HG03457 (cell line): Measurements from ENCODE around the gene ZNF337.
"Not testable (repeated sequence)": the region's sequence is repeated elsewhere in the genome, so short reads cannot be mapped to it uniquely, and the experiment has no call there.

Experiments used
- ATAC-seq: cut with Tn5 transposase; IDR thresholded peaks from one replicate; pipeline ENCODE4 v1.9.1; 2021; ENCODE audit warnings: moderate number of reproducible peaks; ENCODE audit not compliant: unreplicated experiment

ZNF337 gene

DNA sequence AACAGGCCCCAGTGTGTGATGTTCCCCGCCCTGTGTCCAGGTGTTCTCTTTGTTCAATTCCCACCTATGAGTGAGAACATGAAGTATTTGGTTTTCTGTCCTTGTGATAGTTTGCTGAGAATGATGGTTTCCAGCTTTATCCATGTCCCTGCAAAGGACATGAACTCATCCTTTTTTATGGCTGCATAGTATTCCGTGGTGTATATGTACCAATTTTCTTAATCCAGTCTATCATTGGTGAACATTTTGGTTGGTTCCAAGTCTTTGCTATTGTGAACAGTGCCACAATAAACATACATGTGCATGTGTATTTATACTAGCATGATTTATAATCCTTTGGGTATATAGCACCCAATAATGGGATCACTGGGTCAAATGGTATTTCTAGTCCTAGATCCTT is 66.0 kb downstream of the ZNF337 start:
- ATAC-seq = not testable (repeated sequence)

DNA sequence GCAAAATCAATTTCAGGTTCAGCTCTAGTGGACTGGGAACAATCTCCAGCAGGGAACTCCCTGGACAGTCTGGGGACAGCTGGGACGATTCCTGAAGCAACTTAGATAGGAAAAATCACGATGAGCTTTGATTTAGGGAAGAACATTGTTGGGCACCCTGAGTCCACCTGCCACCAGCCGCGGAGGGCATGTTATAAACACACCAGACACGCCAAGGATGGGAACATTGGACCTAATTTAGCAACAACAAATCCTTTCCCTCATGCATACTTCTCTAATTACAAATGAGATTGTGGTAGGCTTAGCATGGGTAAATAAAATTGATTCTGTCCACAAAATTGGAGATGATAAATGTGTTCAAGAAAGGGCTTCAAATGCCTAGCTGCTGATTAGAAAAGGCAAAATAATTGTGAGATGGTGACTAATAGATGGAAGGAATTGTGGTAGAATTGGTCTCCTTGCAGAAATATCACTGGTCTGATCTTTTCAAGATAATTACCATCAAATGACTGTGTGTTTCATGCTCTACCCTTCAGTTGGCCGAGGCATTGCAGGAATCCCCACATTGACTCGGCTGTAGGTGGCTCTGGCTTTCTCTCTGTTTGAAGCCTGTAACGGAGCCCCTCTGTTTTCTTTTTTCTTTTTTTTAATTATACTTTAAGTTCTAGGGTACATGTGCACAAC is 66.7 kb downstream of the ZNF337 start:
- no peak for ATAC-seq

DNA sequence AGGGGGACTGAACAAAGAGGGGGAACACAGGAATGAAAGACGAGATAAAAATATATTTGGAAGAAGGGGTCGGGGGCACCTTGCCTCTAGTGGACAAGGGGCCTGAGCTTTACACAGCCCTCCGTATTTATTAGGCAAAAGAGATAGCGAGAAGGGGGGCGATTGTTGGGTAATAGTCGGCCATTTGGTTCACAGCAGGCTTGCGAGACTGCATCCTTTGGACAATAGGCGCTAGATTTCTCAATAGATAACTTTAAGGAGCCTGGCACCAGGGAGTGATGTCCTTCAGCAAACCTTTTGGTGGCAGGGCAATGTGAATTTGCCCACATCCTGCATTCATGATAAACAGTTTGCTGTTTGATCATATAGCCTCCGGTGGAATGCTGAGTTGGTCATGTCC is 69.9 kb downstream of the ZNF337 start:
- no peak for ATAC-seq

DNA sequence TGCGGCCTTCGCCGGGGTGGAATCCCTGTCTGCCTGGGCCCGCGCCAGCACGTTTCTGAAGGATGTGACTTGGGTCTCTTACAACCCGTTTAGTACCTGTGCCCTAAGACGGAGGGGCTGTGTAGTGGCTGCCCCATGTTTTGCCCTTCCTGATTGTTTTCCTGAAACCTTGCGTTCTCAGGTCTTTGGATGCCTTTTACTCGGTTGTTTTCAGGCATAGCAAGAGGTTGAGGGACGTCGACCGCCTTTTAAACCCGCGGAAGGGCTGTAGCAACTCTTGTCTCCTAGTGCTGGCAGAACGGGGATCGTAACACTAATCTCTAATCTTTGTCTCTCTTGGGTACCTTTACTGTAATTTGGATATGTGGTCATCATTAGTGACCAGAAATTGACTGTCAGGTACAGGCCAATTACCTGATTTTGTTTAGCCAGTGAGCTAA is 72.1 kb downstream of the ZNF337 start:
- no peak for ATAC-seq
